ENCODE data around the gene TH.

TH gene

DNA sequence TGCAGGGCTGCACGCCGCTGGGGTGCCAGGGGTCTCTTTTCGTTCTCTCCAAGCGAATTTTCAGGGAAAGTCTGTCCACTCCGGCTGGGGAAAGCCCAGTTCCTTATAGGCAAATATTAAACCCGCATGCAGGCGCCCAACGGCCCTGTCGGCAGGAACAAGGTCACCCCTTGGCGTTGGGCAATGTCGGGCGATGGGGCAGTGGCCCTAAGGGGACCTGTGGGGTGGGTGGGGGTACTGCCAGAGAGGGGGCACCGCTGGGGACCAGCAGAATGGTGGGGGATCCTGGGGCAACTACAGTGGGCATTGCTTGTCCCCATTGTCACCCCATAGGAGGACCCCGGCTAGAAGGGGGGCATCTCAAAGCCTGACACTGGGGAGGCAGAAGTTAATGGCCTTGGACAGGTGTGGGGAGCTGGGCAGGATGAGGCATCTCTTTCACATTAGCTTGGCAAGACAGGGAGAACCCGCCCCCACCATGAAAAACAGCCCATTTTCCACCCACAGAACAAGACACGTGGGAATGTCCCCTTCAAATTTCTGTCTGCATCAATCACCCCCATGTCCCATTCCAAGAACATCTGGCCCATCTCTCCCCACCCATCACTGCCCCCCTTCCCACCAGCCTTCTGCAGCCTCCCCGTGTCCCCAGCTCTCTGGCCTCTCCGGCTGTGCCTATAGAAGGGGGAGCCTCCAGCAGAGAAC, 26.9 kb downstream of the TH start:
- H3K4me3 ChIP-seq (ENCODE audit: low read depth, low read length): no peak overlapping the region
- no peak for DNase-seq (ENCODE audit: low read depth)
- TF ChIP-seq MYC (IDR thresholded peaks at IDR 0.05; ENCODE audit: low read depth, low read length): no peak
- TF ChIP-seq POLR2A (IDR thresholded peaks at IDR 0.05; ENCODE audit: extremely low read depth, insufficient read length): no peak
- TF ChIP-seq, protein P1, sequence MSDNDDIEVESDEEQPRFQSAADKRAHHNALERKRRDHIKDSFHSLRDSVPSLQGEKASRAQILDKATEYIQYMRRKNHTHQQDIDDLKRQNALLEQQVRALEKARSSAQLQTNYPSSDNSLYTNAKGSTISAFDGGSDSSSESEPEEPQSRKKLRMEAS (IDR thresholded peaks at IDR 0.05; ENCODE audit: low read depth, low read length): no peak
- TF ChIP-seq, protein P2, sequence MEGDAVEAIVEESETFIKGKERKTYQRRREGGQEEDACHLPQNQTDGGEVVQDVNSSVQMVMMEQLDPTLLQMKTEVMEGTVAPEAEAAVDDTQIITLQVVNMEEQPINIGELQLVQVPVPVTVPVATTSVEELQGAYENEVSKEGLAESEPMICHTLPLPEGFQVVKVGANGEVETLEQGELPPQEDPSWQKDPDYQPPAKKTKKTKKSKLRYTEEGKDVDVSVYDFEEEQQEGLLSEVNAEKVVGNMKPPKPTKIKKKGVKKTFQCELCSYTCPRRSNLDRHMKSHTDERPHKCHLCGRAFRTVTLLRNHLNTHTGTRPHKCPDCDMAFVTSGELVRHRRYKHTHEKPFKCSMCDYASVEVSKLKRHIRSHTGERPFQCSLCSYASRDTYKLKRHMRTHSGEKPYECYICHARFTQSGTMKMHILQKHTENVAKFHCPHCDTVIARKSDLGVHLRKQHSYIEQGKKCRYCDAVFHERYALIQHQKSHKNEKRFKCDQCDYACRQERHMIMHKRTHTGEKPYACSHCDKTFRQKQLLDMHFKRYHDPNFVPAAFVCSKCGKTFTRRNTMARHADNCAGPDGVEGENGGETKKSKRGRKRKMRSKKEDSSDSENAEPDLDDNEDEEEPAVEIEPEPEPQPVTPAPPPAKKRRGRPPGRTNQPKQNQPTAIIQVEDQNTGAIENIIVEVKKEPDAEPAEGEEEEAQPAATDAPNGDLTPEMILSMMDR (IDR thresholded peaks at IDR 0.05; ENCODE audit: low read depth, low read length): no peak

DNA sequence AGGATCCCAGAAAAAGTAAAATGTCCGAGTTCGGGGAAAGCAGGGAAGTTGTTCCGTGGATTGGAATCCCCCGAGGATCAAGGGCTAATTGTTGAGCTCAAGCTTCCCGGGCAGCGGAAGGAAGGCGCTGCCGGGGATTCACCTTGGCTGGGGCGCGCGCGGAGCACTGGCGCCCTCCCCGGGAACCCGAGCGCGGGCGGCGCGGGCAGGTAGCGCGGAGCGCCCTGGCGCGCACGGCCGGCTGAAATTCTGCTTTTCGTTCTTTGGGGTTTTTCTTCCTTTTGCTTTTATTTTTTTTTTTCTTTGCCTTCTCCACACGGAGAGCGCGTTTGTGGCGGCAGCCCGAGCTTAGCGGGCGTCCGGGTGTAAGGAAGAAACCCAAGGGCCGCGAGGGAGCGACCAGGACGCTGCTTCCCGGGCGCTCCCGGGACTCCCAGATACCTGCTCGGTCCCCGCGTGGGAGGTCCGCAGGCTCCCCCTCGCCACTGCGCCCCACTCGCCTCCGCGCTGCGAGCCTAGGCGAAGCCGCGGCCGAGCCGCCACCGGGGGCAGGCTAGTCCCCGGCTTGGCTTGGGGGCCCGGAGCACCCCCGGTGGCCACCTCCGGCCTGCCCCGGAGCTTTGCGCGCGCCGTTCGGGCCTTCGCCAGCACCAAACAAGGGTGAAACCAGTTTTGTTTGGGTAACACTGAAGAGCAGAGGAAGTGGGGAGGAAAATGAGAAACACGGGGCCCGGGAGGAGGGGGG, 27.6 kb downstream of the TH start:
- TF ChIP-seq, protein P2 (IDR thresholded peaks at IDR 0.05; ENCODE audit: low read depth, low read length): no peak
- TF ChIP-seq, protein P1 (IDR thresholded peaks at IDR 0.05; ENCODE audit: low read depth, low read length): no peak
- no peak for DNase-seq (ENCODE audit: low read depth)
- no peak overlapping the region for H3K4me3 ChIP-seq (ENCODE audit: low read depth, low read length)

DNA sequence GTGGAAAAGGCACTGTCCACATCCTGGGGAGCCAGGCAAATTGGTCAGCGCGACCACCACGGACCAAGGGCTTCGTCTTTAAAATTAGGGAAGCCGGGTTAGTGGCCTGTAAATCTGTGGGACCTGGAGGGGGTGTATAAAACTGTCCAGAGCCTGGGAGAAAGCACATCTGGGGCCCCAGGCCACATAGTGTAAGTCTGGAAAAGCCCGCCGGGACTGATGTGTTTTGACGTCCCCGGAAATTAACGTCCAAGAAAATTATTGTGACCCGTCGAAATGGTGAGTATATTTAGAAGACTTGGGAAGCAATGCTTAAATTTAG, 28.2 kb downstream of the TH start:
- no peak for DNase-seq (ENCODE audit: low read depth)
- TF ChIP-seq, protein P1 (IDR thresholded peaks at IDR 0.05; ENCODE audit: low read depth, low read length): no peak
- TF ChIP-seq POLR2A (IDR thresholded peaks at IDR 0.05; ENCODE audit: extremely low read depth, insufficient read length): no peak
- TF ChIP-seq, protein P2 (IDR thresholded peaks at IDR 0.05; ENCODE audit: low read depth, low read length): no peak
- TF ChIP-seq MYC (IDR thresholded peaks at IDR 0.05; ENCODE audit: low read depth, low read length): no peak
- no peak overlapping the region for H3K4me3 ChIP-seq (ENCODE audit: low read depth, low read length)

DNA sequence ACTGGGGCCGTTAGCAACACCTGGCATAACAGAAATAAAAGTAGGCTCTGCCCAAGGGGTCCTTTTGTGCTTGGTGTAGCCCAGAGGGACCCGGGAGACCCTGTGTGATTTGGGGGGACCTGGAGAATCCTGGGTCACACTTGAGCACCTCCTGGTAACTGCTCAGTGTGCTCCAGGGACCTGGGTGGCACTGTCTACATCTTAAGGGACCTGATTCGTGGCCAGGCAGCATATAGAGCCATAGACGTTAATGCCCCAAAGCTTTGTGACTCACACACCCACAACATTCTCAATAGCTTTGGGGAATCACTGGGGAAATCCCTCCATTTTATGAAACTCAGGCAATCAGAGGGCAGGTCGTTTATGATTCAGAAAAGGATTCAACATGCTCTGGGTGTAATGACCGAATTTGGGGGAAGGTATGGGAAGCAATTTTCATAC, 28.8 kb downstream of the TH start:
- no peak overlapping the region for H3K4me3 ChIP-seq (ENCODE audit: low read depth, low read length)
- no peak for DNase-seq (ENCODE audit: low read depth)
- TF ChIP-seq, protein P2 (IDR thresholded peaks at IDR 0.05; ENCODE audit: low read depth, low read length): no peak
- TF ChIP-seq MYC (IDR thresholded peaks at IDR 0.05; ENCODE audit: low read depth, low read length): no peak
- no peak for TF ChIP-seq POLR2A (IDR thresholded peaks at IDR 0.05; ENCODE audit: extremely low read depth, insufficient read length)
- TF ChIP-seq, protein P1 (IDR thresholded peaks at IDR 0.05; ENCODE audit: low read depth, low read length): no peak

DNA sequence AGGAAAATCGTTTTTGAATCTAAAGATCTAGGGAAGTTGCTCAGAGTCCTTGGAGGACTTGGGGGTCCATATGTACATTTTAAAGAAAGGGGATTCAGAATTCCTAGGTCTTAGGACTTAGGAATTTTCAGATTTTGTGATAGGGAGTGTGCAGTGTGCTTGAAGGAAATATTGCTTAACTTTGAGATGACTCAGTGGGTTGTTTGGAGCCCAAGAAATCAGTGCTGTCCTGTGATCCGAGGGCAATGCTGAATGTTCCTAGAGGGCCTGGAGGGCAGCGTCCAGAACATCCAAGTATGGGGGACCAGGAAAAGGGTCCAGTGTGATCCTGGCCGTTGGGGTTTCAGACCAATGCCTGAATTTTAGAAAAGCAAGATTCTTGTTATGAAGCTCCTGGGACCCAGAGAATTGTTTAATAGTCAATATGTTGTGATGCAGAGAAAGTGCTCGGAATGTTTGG, 29.3 kb downstream of the TH start:
- H3K4me3 ChIP-seq (ENCODE audit: low read depth, low read length): no peak overlapping the region
- no peak for DNase-seq (ENCODE audit: low read depth)
- no peak for TF ChIP-seq MYC (IDR thresholded peaks at IDR 0.05; ENCODE audit: low read depth, low read length)
- TF ChIP-seq, protein P1 (IDR thresholded peaks at IDR 0.05; ENCODE audit: low read depth, low read length): no peak
- TF ChIP-seq, protein P2 (IDR thresholded peaks at IDR 0.05; ENCODE audit: low read depth, low read length): no peak
- no peak for TF ChIP-seq POLR2A (IDR thresholded peaks at IDR 0.05; ENCODE audit: extremely low read depth, insufficient read length)

All from NB4 (cell line).